DND-41 (cell line): ENCODE results near the gene MKX.

ENCODE experiments used
- ATAC-seq: fragments of 200-7000 bp; cut with Tn5 transposase; 3 replicates; pipeline ENCODE4 v1.9.1; 2021; ENCODE audit warnings: low read depth; ENCODE audit not compliant: insufficient read depth
- DNase-seq: peaks from one replicate; pipeline ENCODE4 v3.0.0-alpha.2; 2020
- H2AFZ ChIP-seq: 2 replicates; pipeline ENCODE4 v1.6.0; 2012; ENCODE audit warnings: low read depth, low read length
- H3K27ac ChIP-seq: 2 replicates; pipeline ENCODE4 v1.5.1; 2012; ENCODE audit warnings: low read length, inconsistent platforms
- H3K27me3 ChIP-seq: fragments of 200-600 bp; sonication (generic); 2 replicates; pipeline ENCODE4 v1.6.0; 2012; ENCODE audit warnings: low read length, mild to moderate bottlenecking, inconsistent platforms; ENCODE audit not compliant: insufficient read depth, poor library complexity
- H3K36me3 ChIP-seq: 2 replicates; pipeline ENCODE4 v1.5.1; 2012; ENCODE audit warnings: low read length, inconsistent platforms; ENCODE audit not compliant: insufficient read depth
- H3K4me1 ChIP-seq: 2 replicates; pipeline ENCODE4 v1.5.1; 2012; ENCODE audit warnings: mild to moderate bottlenecking, low read length; ENCODE audit not compliant: insufficient read depth
- H3K4me2 ChIP-seq: 2 replicates; pipeline ENCODE4 v1.6.0; 2012; ENCODE audit warnings: mild to moderate bottlenecking, moderate library complexity, low read length, inconsistent platforms; ENCODE audit not compliant: insufficient read depth
- H3K4me3 ChIP-seq, 2 experiments: fragments of 200-600 bp in 1 of 2; shearing (Covaris generic) in 1 of 2; 2 replicates each; pipeline ENCODE4 v1.5.1; 2012 to 2016; ENCODE audit warnings: inconsistent platforms in 2 of 2, low read length in 2 of 2, mild to moderate bottlenecking in 2 of 2, low read depth in 1 of 2, moderate library complexity in 1 of 2
- H3K79me2 ChIP-seq: 2 replicates; pipeline ENCODE4 v1.6.0; 2012; ENCODE audit warnings: low read length, inconsistent platforms; ENCODE audit not compliant: insufficient read depth
- H3K9ac ChIP-seq: 2 replicates; pipeline ENCODE4 v1.6.0; 2012; ENCODE audit warnings: low read depth, mild to moderate bottlenecking, inconsistent platforms, low read length, moderate library complexity
- H3K9me3 ChIP-seq: 2 replicates; pipeline ENCODE4 v1.5.1; 2012; ENCODE audit warnings: low read length, moderate library complexity, mild to moderate bottlenecking, inconsistent platforms; ENCODE audit not compliant: insufficient read depth, severe bottlenecking
- H4K20me1 ChIP-seq: 2 replicates; pipeline ENCODE4 v1.6.0; 2012; ENCODE audit warnings: low read length; ENCODE audit not compliant: insufficient read depth
- CTCF ChIP-seq: IDR thresholded peaks from 2 replicates; pipeline ENCODE4 v1.5.1; 2012; ENCODE audit warnings: borderline replicate concordance, low read length, moderate library complexity, mild to moderate bottlenecking; ENCODE audit not compliant: poor library complexity, severe bottlenecking; ENCODE audit errors: extremely low read depth
- EZH2 ChIP-seq: IDR thresholded peaks from 3 replicates; pipeline ENCODE4 v1.6.1; 2012; ENCODE audit warnings: borderline replicate concordance, low read depth, mild to moderate bottlenecking, moderate library complexity, low read length, inconsistent platforms; ENCODE audit not compliant: severe bottlenecking

The MKX gene

GRCh38 chr10:27719052-27719451 is 26.6 kb downstream of the MKX start:
- Histone ChIP-seq H3K9me3 (no peaks in the 10 kb centered on the region), H3K79me2 (no peaks in the 10 kb centered on the region), H4K20me1 (no peaks in the 10 kb centered on the region), H3K4me3 (no peak overlapping the region), H3K9ac (no peak overlapping the region), H3K4me1 (no peaks in the 10 kb centered on the region), H3K36me3 (no peaks in the 10 kb centered on the region), H3K4me2 (no peak overlapping the region), H3K27ac (no peak overlapping the region), H3K27me3 (peaks cover 8% of the 10 kb centered on the region), H2AFZ (no peak overlapping the region)
- DNase-seq (no peak), ATAC-seq (0 out of 3 replicates have a peak, but pooled peaks have one; percentile 22)
- TF ChIP-seq EZH2 (no peak), CTCF (no peak)

- H3K27ac ChIP-seq = no peak overlapping the region
Observed at GRCh38 chr10:27717861-27718260, 27.8 kb downstream of the MKX start.

GRCh38 chr10:27717224-27717623 is 28.4 kb downstream of the MKX start:
- H3K4me3 ChIP-seq = no peak overlapping the region
- no peaks in the 10 kb centered on the region for H4K20me1 ChIP-seq
- H3K9me3 ChIP-seq = no peaks in the 10 kb centered on the region
- H3K4me1 ChIP-seq = no peaks in the 10 kb centered on the region
- TF ChIP-seq EZH2 (no peak), CTCF (no peak)
- H3K9ac ChIP-seq = no peak overlapping the region
- H3K79me2 ChIP-seq = no peaks in the 10 kb centered on the region
- no peaks in the 10 kb centered on the region for H3K36me3 ChIP-seq
- no peak overlapping the region for H2AFZ ChIP-seq
- H3K4me2 ChIP-seq = no peak overlapping the region
- no peak overlapping the region for H3K27ac ChIP-seq
- peaks cover 7% of the 10 kb centered on the region for H3K27me3 ChIP-seq
- DNase-seq (no peak), ATAC-seq (no peak)

More at GRCh38 chr10:27717861-27718260, 27.8 kb downstream of the MKX start:
- Histone ChIP-seq H3K79me2 (no peaks in the 10 kb centered on the region), H3K27me3 (peaks cover 7% of the 10 kb centered on the region), H3K4me1 (no peaks in the 10 kb centered on the region), H3K36me3 (no peaks in the 10 kb centered on the region), H3K4me3 (no peak overlapping the region), H4K20me1 (no peaks in the 10 kb centered on the region), H3K4me2 (no peak overlapping the region), H3K9me3 (no peaks in the 10 kb centered on the region), H3K9ac (no peak overlapping the region), H2AFZ (no peak overlapping the region)
- ATAC-seq = no peak
- TF ChIP-seq EZH2 (no peak), CTCF (no peak)
- DNase-seq = no peak

GRCh38 chr10:27716521-27716920 is 29.1 kb downstream of the MKX start:
- no peak overlapping the region for H3K9ac ChIP-seq
- H3K4me3 ChIP-seq = no peak overlapping the region
- H3K36me3 ChIP-seq = no peaks in the 10 kb centered on the region
- H3K79me2 ChIP-seq = no peaks in the 10 kb centered on the region
- peaks cover 7% of the 10 kb centered on the region for H3K27me3 ChIP-seq
- H3K9me3 ChIP-seq = no peaks in the 10 kb centered on the region
- no peak overlapping the region for H2AFZ ChIP-seq
- H3K27ac ChIP-seq = no peak overlapping the region
- H4K20me1 ChIP-seq = no peaks in the 10 kb centered on the region
- no peaks in the 10 kb centered on the region for H3K4me1 ChIP-seq
- H3K4me2 ChIP-seq = no peak overlapping the region
- DNase-seq (no peak), ATAC-seq (no peak)
- TF ChIP-seq EZH2 = no peak
- TF ChIP-seq CTCF = no peak
